Endodermal cell (in vitro differentiated cells): ENCODE results near the gene DDX50. TPM values are rescaled to one million over a fixed set of nuclear protein-coding genes. Genes with fewer than 3 reads are reported as not detected.

Experiments used
- total RNA-seq, 2 donors: library from RNA; stranded (reverse); fragmentation: NEBNext Ultra II Directional in 1 of 2; extraction: Animal tissue kit (Norgen Biotek cat#: 25700) in 1 of 2; gene quantifications; 2 replicates in 1 of 2; 3 replicates in 1 of 2; pipeline ENCODE4 v1.2.1, GENCODE V29; 2021

DDX50 gene
- total RNA-seq, 2 donors from 2014 or later = 38.0 to 46.5 TPM

Other genes with a start within 250 kb of the DDX50 start
- 100 to 1,000 TPM in 1 of 2 donors, 10 to 100 TPM in 1; 89.5 to 108 TPM for gene CCAR1, start 180.1 kb upstream of the DDX50 start, total RNA-seq
- 1 to 10 TPM; 4.5 to 5.2 TPM for gene STOX1, start 73.8 kb upstream of the DDX50 start, total RNA-seq
- gene DDX21, start 54.9 kb downstream of the DDX50 start, total RNA-seq = 10 to 100 TPM; 64.7 to 78.7 TPM
- gene KIFBP, start 87.5 kb downstream of the DDX50 start, total RNA-seq = 10 to 100 TPM; 36.4 to 36.8 TPM
- not detected for gene SRGN, start 186.8 kb downstream of the DDX50 start, total RNA-seq
- gene VPS26A, start 222.9 kb downstream of the DDX50 start, total RNA-seq = 10 to 100 TPM; 41.2 to 46.5 TPM